Left renal pelvis (tissue), 4 donors: ENCODE results near the gene TEFM. TPM values are rescaled to one million over a fixed set of nuclear protein-coding genes. Genes with fewer than 3 reads are reported as not detected.
A peak's percentile ranks its signal among the peaks of the same experiment; 100 is the strongest.
"Not testable (repeated sequence)": the region's sequence is repeated elsewhere in the genome, so short reads cannot be mapped to it uniquely, and the experiment has no call there.

Experiments used
- DNase-seq, 4 donors: peaks; one replicate each; pipeline ENCODE4 v3.0.0-alpha.2; 2013; ENCODE audit warnings: low read depth in 4 of 4, low spot score in 3 of 4
- polyA plus RNA-seq, 4 donors: library from polyadenylated mRNA; unstranded; fragments of 120-200 nt; gene quantifications; one replicate each; pipeline ENCODE4 v1.2.1, GENCODE V29; 2013; ENCODE audit not compliant: insufficient read length in 4 of 4

The TEFM gene
- 10 to 100 TPM; 21.3 to 26.8 (median 24.3) TPM for polyA plus RNA-seq

- DNase-seq: peak; percentile 80 to 84 (median 82)
These were observed at the start of gene TEFM for GRCh38 chr17:30906101-30906911. TSS of gene TEFM (minus strand) at chr17:30906238. CDS start at chr17:30906198, 40 bp downstream.

- DNase-seq: no peak
These were observed 48.2 kb upstream of the TEFM start for GRCh38 chr17:30954046-30954830.

- DNase-seq: no peak
These were observed 46.8 kb upstream of the TEFM start for GRCh38 chr17:30952638-30953393.

GRCh38 chr17:30950669-30951399 lies 44.8 kb upstream of the TEFM start:
- DNase-seq: peak in 3 of 4 donors; percentile 17 to 59 (median 49)

- DNase-seq: no peak
These were observed 44.2 kb upstream of the TEFM start for GRCh38 chr17:30950189-30950588.

- no peak for DNase-seq
These were observed 41.8 kb upstream of the TEFM start for GRCh38 chr17:30947796-30948195.

GRCh38 chr17:30942308-30943079 lies 36.5 kb upstream of the TEFM start:
- no peak for DNase-seq

GRCh38 chr17:30939051-30939689 lies 33.1 kb upstream of the TEFM start:
- DNase-seq: no peak

- no peak for DNase-seq
These were observed 27.9 kb upstream of the TEFM start for GRCh38 chr17:30933966-30934365.

- DNase-seq: not testable (repeated sequence)
These were observed 25.5 kb upstream of the TEFM start for GRCh38 chr17:30931582-30931981.

- DNase-seq: no peak
These were observed 24.5 kb upstream of the TEFM start for GRCh38 chr17:30930495-30930894.

- DNase-seq: not testable (repeated sequence)
These were observed 23.8 kb upstream of the TEFM start for GRCh38 chr17:30929861-30930260.

- DNase-seq: no peak
These were observed 23.1 kb upstream of the TEFM start for GRCh38 chr17:30929081-30929633.

GRCh38 chr17:30928584-30928983 lies 22.5 kb upstream of the TEFM start:
- no peak for DNase-seq

GRCh38 chr17:30927756-30928155 lies 21.7 kb upstream of the TEFM start:
- DNase-seq: no peak

GRCh38 chr17:30926516-30926915 lies 20.5 kb upstream of the TEFM start:
- DNase-seq: no peak

GRCh38 chr17:30924341-30924740 lies 18.3 kb upstream of the TEFM start:
- DNase-seq: no peak

- no peak for DNase-seq
These were observed 16.4 kb upstream of the TEFM start for GRCh38 chr17:30922235-30923030.
